GM18511 (cell line): ENCODE data around the gene NSRP1.
"Not testable (repeated sequence)": the region's sequence is repeated elsewhere in the genome, so short reads cannot be mapped to it uniquely, and the experiment has no call there.

Experiments used
- ATAC-seq: cut with Tn5 transposase; IDR thresholded peaks from one replicate; pipeline ENCODE4 v1.9.1; 2021; ENCODE audit warnings: mild to moderate bottlenecking, moderate library complexity; ENCODE audit not compliant: unreplicated experiment

The NSRP1 gene

DNA sequence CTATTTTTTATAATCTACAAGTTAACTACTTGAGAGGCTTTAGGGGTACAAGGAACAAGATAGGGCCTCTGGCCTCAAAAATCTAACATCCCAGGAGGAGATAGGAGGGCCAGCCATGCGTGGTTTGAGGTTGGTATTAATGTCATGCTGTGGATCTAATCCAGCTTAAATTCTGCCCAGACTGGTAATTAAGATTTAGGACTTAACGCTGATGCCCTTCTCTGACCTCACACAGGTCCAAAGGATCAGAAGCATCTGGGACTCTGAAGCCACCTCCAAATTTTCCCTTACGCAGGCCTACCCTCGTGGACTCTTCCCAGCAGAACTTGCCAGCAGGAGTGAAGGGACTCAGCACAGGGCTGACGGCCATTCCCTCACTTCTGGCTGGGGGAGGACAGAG lies 103.8 kb downstream of the NSRP1 start:
- ATAC-seq = no peak

DNA sequence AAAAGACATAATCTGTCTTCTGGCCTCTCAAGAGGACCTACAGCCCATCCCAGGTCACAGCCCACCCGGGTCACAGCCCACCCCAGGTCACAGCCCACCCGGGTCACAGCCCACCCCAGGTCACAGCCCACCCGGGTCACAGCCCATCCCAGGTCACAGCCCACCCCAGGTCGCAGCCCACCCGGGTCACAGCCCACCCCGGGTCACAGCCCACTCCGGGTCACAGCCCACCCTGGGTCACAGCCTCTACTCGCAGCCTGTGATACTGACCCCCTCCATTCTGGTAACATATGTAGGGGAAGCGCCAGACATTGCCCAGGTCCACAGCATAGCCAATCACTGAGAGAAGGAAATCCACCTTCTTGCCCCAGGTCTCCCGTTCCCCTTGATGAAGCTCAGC lies 104.7 kb downstream of the NSRP1 start:
- no peak for ATAC-seq

DNA sequence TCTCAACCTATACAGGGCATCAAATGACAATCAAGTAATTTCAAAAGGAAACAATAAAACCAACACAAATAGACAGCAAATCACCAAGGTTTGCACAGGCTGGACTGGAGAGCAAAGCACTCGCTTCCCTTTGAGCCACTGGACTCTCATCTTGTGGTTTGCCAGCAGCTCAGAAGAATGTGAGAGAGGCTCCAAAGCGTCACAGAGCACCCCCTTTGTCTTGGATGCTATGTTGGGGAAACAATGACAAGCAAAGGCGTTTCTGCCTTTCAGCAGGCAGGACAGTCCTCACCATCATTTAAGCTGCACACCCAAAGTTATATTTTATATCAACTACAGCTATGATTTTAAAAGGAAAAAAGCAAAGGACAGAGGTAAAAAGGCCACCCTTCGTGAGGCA lies 105.6 kb downstream of the NSRP1 start:
- no peak for ATAC-seq

DNA sequence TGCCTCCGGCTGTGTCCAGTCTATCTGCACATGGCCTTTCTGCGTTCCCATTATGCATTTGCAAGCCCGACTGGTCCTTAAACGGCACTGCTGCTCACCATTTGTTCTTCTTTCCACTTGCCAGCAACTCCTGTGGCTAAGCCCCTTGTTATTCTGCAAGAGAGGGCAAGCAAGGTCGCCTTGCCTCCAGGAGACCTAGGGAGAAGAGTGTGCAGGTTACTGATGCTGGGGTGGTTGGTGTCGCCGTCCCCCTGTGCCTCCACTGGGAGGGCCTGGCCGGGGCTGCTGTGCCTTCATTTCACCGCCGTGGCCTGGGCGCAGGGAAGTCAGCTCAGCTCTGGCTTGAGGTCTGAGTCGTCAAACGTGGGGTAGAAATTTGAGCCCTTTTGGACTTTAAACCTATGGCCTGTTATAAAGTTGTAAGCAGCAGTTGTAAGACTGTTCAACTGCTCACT lies 106.1 kb downstream of the NSRP1 start:
- no peak for ATAC-seq

DNA sequence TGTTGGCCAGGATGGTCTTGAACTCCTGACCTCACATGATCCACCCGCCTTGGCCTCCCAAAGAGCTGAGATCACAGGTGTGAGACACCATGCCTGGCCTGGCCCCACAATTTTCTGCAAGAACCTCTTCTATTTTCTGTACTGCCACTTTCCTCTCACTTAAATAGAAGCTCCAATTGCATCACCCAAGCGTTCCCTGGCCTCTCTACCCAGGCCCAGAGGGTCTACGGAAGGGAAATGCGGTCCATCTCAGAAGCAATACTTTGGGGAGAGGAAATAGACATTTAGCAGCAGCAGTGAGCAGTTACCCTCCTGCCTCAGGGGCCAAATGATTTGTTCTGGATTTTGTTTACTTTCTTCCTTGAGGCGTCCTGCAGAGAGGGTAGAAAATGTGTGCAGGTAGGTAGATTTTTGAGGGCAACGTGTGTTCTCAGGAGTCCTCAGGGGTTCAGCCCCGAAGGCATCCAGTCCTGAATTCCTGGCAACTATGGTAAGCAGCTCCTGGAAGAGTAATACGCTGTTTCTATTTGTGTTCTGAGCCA lies 107.9 kb downstream of the NSRP1 start:
- no peak for ATAC-seq

DNA sequence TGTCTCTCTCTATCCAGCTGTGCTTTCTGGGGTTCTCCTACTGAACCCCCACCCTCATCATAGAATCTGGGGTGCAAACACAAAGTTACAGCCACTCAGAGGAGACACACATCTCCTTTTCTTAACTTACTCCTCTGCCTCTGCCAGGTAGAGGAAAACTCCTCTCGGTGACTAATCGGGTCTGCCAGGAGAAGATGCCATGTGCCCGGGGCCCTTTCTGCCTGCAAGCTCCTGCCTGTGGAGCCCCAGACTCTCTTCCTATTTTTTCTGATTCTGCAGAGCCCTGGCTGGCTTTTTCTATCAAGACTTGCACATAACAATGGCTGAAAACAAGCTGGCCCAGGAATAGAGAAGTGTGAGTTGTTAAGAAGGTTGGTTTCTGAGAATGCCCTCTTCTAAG lies 108.5 kb downstream of the NSRP1 start:
- no peak for ATAC-seq

DNA sequence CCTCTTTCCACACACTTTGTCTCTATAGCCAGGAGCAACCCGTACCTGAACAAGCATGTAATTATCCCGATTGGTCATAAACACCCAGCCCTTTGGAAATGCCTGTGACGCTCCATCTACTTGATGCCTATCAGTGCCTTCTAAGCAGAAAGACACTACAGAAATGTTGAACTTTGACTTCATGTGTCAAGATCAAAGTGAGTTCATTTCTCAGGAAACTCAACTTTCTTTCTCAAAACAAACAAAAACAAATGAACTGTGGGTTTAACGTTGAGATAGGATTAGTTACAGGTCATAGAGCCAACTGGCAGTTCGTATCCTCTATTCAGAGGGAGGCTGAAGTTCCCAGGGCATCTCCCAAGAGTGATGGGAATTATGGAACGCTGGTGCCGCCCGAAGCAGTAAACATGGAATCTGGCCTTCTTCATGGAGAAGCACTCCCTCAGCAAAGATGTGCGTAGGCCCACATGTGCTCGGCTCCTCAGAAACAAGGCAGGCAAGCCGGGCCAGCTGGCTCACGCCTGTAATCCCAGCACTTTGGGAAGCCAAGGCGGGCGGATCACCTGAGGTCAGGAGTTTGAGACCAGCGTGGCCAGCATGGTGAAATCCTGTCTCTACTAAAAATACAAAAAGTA lies 109.4 kb downstream of the NSRP1 start:
- no peak for ATAC-seq

DNA sequence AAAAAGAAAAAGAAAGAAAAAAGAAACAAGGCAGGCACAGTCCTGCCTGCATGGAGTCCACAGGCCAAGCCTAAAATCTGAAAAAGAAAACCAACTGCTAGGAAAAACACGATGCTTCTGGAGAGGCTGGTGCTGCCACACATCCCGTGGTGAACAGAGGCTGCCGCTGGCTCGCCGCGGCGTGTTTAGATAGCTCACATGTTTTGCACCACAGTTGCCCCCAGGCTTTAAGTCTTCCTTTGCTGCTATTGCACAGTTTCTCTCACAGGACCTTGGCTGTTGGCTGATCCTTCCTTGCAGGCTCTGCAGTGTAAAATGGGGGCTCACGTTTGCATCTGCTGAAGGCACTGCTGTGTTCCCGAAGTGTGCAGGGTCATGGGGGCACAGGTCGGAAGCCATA lies 110.3 kb downstream of the NSRP1 start:
- no peak for ATAC-seq

DNA sequence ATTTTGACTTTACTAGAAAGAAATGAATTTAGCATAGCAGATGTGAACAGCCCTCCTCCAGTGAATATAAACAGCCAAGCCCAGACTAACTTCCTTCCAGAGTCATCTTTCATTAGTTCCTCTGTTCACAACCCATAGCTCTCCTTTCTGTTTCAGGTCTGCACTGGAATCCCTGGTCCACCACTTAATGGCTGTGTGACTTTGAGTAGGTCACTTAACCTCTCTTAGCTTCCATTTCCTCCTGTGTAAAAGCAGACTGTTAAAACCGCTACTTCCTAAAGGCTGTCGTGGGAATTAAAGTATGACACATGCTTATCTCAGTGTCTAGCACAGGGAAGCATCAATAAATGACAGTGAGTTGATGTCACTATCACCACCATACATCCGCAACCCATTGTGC lies 111.4 kb downstream of the NSRP1 start:
- ATAC-seq = no peak

DNA sequence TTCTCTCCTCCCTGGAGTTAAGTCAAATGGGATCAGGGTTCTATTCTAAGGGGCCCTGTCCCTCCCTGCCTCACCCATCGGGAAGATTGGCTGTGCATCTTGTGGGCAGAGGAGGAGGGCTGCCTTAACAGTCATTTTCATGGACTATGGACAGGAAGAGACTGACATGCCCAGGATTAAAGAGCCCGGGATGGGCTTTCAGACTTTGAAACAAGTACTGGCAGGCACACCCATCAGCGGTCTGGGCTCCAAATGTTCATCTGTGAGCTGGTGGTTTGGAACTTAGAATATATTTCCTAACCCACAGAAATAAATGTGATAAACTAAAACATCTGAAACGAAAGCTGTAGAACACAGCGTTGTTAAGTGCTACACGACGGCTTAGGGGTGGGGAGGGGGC lies 112.4 kb downstream of the NSRP1 start:
- ATAC-seq = no peak

DNA sequence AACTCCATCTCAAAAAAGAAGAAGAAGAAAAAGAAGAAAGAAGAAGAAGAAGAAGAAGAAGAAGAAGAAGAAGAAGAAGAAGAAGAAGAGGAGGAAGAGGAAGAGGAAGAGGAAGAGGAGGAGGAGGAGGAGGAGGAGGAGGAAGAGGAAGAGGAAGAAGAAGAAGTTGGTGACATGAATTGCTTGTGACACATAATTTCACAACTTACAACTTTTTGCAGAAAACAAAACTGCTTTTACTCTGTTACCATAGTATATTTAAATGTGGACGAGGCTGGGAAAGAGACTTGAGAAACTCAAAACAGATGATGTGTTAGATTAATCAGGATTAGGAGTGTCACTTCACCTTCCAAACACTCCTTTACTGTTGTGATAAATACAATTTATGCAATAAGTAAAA lies 113.4 kb downstream of the NSRP1 start:
- not testable (repeated sequence) for ATAC-seq

DNA sequence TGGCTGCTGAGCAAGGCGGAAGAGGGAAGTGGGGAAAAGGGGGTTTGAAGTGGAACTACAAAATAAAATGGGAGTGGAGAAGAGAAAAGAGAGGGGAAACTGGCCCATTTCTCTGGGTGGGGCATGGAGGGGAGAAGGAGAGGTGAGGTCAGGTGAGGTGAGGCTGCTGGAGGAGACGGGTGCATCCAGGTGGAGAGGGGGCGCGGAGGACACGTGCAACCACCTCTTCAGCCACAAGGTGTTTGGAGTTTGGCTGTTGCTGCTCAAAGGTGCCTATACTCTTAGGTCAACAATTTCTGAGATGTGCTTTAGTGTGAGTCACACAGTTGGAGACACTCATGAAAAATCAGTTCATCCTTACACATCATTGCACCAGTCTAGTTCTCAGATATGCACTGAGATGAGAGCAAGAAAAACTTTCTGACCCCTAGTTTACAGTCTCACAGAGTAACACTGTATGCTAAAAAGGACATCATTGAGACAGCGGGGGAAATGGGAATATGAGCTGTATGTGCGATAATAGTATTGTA lies 114.0 kb downstream of the NSRP1 start:
- ATAC-seq = no peak

DNA sequence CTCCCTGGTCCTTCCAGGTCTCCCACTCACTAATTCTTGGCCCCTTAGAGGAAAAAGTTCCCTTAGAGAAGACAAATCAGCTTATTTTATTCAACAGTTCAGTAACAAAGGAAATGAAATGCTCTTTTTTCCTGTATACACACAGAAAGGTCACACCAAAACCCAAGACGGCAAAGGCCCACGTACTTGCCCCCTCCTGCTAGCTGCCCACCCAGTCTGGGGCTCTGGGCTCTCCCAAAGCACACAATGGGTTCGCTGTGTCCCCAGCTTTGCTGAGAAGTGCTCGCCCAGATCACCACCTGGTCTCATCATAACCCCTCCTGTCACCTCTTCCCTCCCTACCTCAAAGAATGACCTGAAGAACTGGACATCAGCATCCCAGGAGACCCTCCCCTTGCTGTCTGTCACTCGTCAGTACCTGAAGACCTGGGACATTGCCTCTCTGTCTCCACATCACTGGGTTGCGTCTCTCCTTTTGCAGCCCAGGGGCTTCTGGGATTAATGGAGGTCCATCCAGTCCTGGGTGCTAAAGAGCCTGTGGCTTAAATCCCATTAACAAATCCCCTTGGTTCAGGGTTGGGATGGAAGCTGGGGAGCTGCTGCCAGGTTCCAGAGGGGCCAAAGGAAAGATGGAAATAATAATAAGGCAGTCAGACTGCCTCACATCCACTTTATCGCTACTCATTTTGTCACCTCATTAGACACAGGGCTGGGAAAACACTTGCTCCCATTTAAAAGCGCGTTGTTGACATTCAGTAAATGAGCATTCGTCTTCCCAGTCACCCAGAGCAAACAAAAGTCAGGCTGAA lies 115.6 kb downstream of the NSRP1 start:
- ATAC-seq = no peak

DNA sequence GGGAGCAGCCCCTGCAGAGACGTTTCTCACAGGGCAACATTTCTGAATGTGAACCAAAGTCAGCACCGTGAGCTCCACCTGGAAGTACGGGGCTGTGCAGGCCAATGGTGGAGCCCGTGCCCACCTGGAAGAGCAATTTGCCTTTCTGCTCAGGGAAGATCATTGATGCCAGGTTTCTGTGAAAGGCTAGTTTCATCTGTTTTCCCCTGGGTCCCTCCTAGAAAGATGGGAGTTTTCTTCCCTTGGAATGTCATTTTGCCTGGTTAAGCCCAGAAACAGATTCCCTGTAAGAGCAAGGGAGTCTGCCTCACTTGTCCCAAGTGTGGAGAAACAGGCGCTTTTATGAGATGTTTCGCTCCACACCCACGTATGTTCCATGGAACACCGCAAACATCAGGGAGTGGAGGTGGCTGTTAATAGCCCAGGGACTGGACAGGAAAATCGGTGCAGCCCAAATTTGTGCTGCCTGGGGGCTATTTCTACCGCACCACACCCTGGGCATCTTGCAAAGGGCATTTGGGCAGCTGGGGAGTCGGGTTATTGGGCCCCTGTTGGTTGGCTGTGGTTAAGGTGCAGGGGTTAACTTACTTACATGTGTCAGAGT lies 116.3 kb downstream of the NSRP1 start:
- ATAC-seq = no peak

DNA sequence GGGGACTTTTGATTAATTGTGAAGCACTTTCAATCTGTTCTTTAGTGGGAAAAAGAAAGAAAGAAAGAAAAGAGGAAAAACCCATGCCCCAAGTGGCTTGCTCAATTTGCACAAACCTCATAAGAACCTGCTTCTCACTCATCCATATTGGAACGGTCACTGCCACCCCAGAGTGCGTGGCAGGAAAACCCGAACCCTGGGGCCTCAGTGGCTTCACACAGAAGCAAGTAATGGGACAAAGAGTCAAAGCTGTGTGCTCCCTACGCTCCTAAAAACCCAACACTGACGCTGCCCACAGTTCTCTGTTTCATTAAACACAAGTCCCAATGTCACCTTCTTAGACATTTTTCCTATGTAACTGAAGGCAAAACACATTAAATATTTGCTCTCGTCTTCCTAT lies 117.7 kb downstream of the NSRP1 start:
- no peak for ATAC-seq

DNA sequence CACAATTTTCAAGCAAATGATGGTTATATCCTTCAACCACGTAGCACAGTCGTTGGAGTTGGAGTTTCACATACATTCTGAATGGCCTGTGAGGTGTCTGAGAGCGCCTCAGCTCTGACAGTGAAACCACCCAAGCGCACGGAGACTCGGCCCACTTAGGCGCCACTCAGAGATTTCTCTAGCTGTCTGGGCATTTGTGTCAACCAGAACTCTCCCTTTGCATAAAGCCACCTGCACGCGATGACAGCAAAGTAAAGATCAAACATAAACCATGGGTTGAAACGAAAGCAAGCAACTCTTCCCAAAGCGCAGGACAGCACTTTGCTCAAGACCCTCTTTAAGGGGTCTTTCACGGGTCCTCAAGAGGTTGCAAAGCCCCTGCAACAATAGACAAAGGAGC lies 118.3 kb downstream of the NSRP1 start:
- no peak for ATAC-seq

DNA sequence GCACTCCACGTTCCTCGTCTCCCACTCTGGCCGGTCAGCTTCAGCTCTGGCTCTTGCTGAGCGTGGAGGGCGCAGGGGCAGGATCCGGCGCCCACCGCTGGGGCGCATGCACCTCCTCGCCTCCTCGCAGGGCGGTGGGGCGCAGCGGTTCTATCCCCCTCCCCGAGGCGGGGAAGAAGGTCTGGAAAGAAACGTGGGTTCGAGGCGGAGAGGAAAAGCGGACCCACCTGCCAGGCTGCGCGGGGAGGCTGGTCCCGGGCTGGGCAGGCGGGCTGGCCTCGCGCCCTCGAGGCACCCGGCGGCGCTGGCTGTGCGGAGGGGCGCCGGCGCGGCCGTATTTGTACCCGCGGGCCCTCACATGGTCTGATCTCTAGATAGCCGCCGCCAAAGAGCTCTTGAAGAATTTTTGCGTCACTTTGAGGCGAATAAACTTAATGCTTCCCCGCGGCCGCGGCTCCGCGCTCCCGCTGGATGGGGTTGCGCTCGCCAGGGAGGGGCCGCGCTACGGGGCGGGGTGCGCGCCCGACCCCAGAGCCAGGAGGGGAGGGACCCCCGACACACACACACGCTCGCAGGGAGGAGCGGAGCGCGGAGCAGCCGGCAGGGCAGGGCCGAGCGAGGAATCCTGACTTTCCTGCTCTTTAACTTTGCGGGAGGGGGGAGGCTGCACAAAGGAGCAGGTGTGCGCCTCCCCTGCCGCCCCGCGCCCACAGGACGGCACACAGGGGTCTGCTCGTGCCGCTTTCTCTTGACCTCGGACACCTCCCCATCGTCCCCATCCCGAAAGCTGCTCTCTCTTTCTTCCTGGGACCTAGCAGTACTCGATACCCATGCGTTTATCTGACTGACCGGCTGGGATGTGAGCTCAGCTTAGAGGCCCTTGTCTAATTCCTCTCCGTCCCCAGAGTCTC lies 119.0 kb downstream of the NSRP1 start, which contains the start of gene SLC6A4:
Gene SLC6A4 (minus strand): TSS at position 312 of the 911 bp plus-strand sequence. CDS start 13,739 bp downstream, outside the sequence.
- ATAC-seq = no peak
